ENCODE measurements around the gene NPBWR2. TPM values are rescaled to one million over a fixed set of nuclear protein-coding genes. Genes with fewer than 3 reads are reported as not detected.

Gene NPBWR2
- total and polyA plus RNA-seq, 2 experiments from 2014 or later: not detected

- no peak for TF ChIP-seq ZNF462 (CRISPR knock-in tag; IDR thresholded peaks at IDR 0.05)
- no peak for TF ChIP-seq POLR2AphosphoS5 (IDR thresholded peaks at IDR 0.05; ENCODE audit: low read depth)
- TF ChIP-seq REST (IDR thresholded peaks at IDR 0.05; ENCODE audit: unreplicated experiment): no peak
- TF ChIP-seq ZNF331 (CRISPR knock-in tag; IDR thresholded peaks at IDR 0.05; ENCODE audit: low read depth): no peak
Observed at GRCh38 chr20:64115171-64115911, 8.0 kb upstream of the NPBWR2 start (continued).

All from GM23338 (cell line).